Bone marrow (tissue), 2 donors: ENCODE measurements around the gene GALNT9.
"Not testable (repeated sequence)": the region's sequence is repeated elsewhere in the genome, so short reads cannot be mapped to it uniquely, and the experiment has no call there.

Source experiments
- DNase-seq, 2 donors: peaks; one replicate each; lab custom pipeline; 2025; lab: John Stamatoyannopoulos, UW

Gene GALNT9

GRCh38 chr12:132312516-132312915, 16.9 kb downstream of the GALNT9 start:
- no peak for DNase-seq

GRCh38 chr12:132311201-132311915, 18.0 kb downstream of the GALNT9 start:
- no peak for DNase-seq

GRCh38 chr12:132310181-132311040, 19.0 kb downstream of the GALNT9 start:
- no peak for DNase-seq

DNA sequence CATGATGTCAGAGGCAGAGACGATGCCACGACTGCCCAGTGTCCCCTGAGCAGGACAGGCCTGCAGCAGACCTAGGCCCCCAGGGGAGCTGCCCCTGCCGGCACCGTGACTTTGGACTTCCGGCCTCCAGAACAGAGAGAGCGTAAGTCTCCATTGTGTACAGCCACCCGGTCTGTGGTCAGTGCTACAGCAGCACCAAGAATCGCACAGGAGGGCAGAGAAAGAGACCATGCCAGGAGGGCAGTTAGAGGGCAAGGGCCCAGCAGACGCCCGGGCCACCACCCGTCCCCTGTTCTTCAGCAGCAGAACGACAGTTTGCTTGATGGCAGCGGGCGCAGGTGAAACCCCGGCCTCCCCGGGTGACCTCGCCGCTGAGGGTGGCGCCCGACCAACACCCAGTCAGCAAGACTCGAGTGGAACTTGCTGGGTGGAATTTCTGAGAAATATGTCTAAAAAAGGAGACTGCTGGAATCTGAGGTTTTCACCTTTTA, 19.7 kb downstream of the GALNT9 start:
- no peak for DNase-seq

- no peak for DNase-seq
These were observed 20.4 kb downstream of the GALNT9 start for GRCh38 chr12:132308853-132309595.

GRCh38 chr12:132307976-132308852, 21.2 kb downstream of the GALNT9 start:
- no peak for DNase-seq

DNA sequence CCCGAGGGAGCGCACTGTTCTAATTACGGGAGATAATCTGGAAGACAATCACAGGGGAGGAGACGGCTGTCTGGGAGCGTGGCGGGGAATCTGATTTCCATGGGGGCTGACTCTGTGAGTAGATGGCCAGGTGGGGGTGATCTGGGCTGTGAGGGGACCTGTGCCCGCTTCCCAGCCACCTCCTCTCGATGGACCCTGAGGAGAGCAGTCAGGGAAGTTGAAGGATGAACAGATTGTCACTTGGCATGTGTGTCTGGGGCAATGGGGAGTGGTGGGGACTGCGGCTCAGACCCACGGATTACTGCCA, 22.6 kb downstream of the GALNT9 start:
- no peak for DNase-seq

GRCh38 chr12:132305991-132306884, 23.2 kb downstream of the GALNT9 start:
- no peak for DNase-seq

- no peak for DNase-seq
These were observed 23.8 kb downstream of the GALNT9 start for GRCh38 chr12:132305560-132305966.

DNA sequence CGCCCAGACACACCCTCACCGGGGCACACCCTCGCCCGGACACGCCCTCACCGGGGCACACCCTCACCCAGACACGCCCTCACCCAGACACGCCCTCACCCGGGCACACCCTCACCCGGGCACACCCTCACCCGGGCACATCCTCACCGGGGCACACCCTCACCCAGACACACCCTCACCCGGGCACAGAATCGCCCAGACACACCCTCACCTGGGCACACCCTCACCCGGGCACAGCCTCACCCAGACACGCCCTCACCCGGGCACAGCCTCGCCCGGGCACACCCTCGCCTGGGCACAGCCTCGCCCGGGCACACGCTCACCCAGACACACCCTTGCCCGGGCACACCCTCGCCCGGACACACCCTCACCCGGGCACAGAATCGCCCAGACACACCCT, 24.5 kb downstream of the GALNT9 start:
- not testable (repeated sequence) for DNase-seq

GRCh38 chr12:132303853-132304373, 25.5 kb downstream of the GALNT9 start:
- not testable (repeated sequence) for DNase-seq

DNA sequence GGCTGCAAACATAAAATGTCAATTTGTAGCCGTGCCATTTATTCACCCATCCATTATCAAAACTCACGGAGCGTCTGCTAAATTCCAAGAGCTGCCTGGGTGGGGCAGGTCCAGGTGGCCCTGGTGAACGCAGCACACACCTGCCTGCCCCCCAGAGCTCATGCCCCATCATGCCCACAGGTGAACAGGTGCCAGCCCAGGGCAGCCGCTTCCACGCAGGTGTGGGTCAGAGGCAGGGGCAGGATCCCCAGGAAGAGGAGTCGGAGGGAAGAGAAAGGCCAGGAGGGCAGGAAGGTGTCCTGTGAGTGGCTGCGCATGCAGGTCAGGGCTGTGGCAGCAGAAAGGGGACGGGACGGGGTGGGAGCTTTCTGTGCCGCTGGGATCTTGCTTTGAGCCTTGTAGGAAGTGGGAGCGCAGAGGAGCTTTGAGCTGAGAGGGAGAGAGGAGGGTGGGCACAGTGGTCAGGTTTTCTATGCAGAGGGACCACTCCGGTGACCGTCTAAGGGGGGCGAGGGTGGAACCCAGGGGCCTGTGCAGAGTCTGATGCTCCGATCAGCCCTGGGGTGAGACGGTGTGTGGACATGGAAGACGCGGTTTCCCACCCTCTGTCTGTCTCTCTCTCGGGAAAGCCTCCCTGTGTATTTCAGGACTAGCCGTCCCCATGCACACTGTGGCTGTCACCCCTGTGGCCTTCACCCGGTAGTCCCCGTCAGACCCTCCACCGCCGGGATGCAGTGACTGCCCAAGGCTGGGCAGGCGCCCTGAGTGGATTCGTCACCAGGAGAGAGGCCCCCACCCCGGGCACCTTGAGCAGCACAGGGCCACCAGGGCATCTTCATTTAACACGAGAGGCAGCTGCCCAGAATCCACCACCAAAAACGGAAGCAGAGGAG, 26.7 kb downstream of the GALNT9 start:
- DNase-seq: no peak

DNA sequence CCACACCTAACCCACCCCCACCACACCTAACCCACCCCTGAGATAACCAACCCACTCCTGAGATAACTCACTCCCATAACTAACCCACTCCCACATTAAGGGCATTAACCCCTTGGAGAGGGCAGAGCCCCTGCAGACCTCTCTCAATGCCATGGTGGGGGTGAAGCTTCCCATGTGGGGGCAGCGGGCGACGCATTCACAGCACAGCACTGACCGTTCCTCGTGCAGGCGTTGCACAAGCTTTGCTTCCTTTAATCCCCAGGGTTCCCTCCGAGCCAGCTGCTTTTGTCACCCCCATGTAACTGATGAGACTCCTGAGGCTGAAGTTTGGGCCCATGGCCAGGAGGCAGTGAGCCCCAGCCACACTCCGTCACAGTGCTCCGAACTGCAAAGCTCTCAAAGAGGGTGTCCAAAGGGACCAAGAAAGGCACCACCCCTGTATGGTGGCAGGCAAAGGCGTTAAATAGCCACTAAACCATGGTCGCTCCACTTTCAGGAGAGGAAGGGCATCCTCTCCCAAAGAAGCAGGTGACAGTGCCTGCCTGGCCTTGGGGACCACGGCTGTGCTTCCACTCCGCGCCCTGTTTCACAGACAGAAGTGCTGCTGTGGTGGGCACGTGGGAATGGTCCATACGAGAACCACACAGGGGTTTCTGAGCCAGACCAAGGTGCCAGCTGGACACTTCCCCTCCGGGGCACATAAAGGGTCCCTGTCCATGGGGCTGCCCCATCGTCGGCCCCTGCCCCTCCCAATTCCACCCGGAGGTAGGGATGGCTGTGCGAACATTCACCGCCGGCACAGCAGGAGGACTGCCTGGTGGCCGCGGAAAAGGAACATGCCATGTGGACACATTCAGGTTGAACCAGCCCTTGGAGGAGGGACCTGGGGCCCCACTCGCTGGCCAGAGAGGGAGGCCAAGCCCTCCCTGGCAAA, 28.3 kb downstream of the GALNT9 start:
- no peak for DNase-seq

GRCh38 chr12:132296063-132296462, 33.3 kb downstream of the GALNT9 start:
- no peak for DNase-seq

- not testable (repeated sequence) for DNase-seq
These were observed 33.8 kb downstream of the GALNT9 start for GRCh38 chr12:132295561-132295960.

DNA sequence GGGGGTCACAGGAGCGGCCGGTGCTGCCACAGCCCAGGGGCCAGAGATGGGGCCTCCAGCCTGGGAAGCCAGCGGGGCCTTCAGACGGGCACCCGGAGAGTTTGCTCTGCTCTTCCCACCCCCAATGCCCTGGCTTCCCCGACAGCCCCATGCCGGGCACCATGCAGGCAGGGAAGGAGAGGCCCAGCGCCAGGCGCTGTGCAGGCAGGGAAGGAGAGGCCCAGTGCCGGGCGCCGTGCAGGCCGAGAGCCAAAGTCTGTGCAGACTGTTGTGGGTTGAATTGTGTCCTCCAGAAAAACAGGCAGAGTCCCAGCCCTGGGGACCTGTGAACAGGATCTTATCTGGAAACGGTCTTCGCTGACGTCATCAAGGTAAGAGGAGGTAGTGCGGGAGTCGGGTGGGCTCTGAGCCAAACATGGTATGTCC, 34.3 kb downstream of the GALNT9 start:
- DNase-seq: no peak

DNA sequence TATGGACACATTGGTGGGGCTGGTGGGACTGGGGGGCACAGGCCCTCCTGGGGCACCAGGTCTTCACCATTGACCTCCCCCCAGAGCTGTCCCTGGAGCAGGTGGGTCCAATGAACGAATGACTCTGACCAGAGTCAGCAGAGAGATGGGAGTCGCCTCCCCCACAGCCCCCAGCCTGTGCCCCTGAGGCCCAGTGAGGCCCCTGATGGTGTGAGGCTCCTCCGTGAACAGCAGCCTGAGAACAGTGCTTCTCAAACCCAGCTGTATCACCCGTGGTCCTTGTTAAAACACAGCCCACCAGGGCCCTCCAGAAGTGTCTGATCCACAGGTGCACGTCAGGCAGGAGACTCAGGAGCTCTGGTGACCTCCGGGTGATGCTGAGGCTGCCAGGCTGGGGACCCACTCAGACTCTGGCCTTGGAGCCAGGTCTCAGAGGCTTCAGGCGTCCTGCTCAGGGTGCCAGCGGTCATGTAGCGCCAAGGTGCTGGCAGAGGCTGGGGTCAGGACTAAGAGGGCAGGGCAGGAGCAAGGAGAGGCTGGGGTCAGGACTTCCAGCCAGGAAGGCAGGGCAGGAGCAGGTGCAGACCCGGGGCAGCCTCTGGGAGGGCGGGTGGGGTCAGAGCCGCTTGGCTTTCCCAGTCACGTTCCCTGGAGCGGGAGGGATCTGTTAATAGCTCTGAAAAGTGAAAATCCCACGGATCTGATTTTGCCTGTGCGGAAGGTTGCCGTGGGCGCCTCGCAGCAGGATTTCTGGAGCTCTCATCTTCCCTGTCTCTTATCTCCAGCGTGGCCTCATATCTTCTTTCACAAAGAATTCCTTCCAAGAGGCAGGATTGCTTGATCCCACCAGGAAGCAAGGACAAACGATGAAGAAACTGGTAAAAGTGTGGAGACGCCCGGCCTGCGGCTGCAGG, 35.0 kb downstream of the GALNT9 start:
- no peak for DNase-seq
